Common myeloid progenitor, CD34-positive (primary cell): Measurements from ENCODE around the gene CACNA1G.

Experiments used
- CTCF ChIA-PET: fragments of 350-600 bp; sonication (Branson Sonifier 250); formaldehyde crosslinking; loops from one replicate; lab custom pipeline; 2021; ENCODE audit warnings: antibody characterized with exemption; lab: Charles Lee
- POLR2A ChIA-PET: fragments of 350-600 bp; sonication (Branson Sonifier 250); formaldehyde crosslinking; loops from one replicate; lab custom pipeline; 2021; ENCODE audit warnings: antibody characterized with exemption; lab: Charles Lee
- DNase-seq, 3 donors: peaks; one replicate each; pipeline versions ENCODE4 v3.0.0 to v3.0.0-alpha.2; 2013
- H3K27ac ChIP-seq, 2 experiments: 1 replicate in 1 of 2; 2 replicates in 1 of 2; pipeline ENCODE4 v1.7.0; 2013; ENCODE audit warnings: inconsistent platforms in 2 of 2, low read length in 2 of 2, mild to moderate bottlenecking in 2 of 2, low read depth in 1 of 2, moderate library complexity in 1 of 2; ENCODE audit not compliant: severe bottlenecking in 2 of 2, insufficient read depth in 1 of 2, poor library complexity in 1 of 2
- H3K27me3 ChIP-seq, 5 experiments: replicated peaks in 2 of 5; 1 replicate in 3 of 5; 2 replicates in 2 of 5; pipeline versions ENCODE4 v1.6.1 to v1.7.0; 2013; ENCODE audit warnings: low read length in 4 of 5, mild to moderate bottlenecking in 2 of 5, moderate library complexity in 2 of 5, inconsistent platforms in 1 of 5; ENCODE audit not compliant: insufficient read depth in 5 of 5, control insufficient read depth in 4 of 5
- H3K36me3 ChIP-seq, 4 experiments: 1 replicate in 2 of 4; 2 replicates in 2 of 4; pipeline versions ENCODE4 v1.6.1 to v1.7.0; 2013; ENCODE audit warnings: low read length in 3 of 4, control low read depth in 1 of 4, mild to moderate bottlenecking in 1 of 4; ENCODE audit not compliant: control insufficient read depth in 4 of 4, insufficient read depth in 4 of 4
- H3K4me1 ChIP-seq, 4 experiments: 1 replicate in 3 of 4; 2 replicates in 1 of 4; pipeline versions ENCODE4 v1.6.1 to v1.7.1; 2013; ENCODE audit warnings: low read length in 3 of 4, mild to moderate bottlenecking in 3 of 4, control low read depth in 1 of 4, inconsistent platforms in 1 of 4, moderate library complexity in 1 of 4; ENCODE audit not compliant: control insufficient read depth in 4 of 4, insufficient read depth in 4 of 4; ENCODE audit errors: control extremely low read depth in 1 of 4
- H3K4me3 ChIP-seq, 7 experiments: 1 replicate in 4 of 7; 2 replicates in 3 of 7; pipeline versions ENCODE4 v1.5.1 to v1.7.0; 2013; ENCODE audit warnings: mild to moderate bottlenecking in 7 of 7, low read length in 6 of 7, moderate library complexity in 6 of 7, inconsistent platforms in 2 of 7, low read depth in 2 of 7, control low read depth in 1 of 7; ENCODE audit not compliant: insufficient read depth in 4 of 7, control insufficient read depth in 1 of 7; ENCODE audit errors: extremely low read depth in 1 of 7
- H3K9me3 ChIP-seq, 5 experiments: 1 replicate in 4 of 5; 2 replicates in 1 of 5; pipeline versions ENCODE4 v1.6.1 to v1.7.1; 2013; ENCODE audit warnings: low read length in 4 of 5, mild to moderate bottlenecking in 2 of 5, inconsistent platforms in 1 of 5, low read depth in 1 of 5, moderate library complexity in 1 of 5; ENCODE audit not compliant: control insufficient read depth in 4 of 5, insufficient read depth in 2 of 5; ENCODE audit errors: control extremely low read depth in 1 of 5
- WGBS: methylation state at CpG from one replicate; pipeline ENCODE4 v1.1.5; 2013; ENCODE audit not compliant: insufficient coverage; 5-methylcytosine and 5-hydroxymethylcytosine counted together

The CACNA1G gene

GRCh38 chr17:50588391-50589049 lies 28.0 kb downstream of the CACNA1G start:
- Histone ChIP-seq H3K36me3 (no peaks in the 10 kb centered on the region), H3K4me3 (no peak overlapping the region), H3K9me3 (no peaks in the 10 kb centered on the region), H3K27me3 (peaks cover 0 to 6% (median 0%) of the 10 kb centered on the region in 5 experiments), H3K4me1 (no peaks in the 10 kb centered on the region), H3K27ac (no peak overlapping the region)
- DNase-seq: no peak
- 93% methylated on average over 17 of the region's 18 CpGs for WGBS
- ChIA-PET POLR2A (interaction anchor here (0.8 kb wide), 1 partner anchor 28 kb away, joined by 3 read pairs; the partner anchor contains the start of gene CACNA1G), CTCF (interaction anchor here (1.1 to 1.3 kb wide), 2 partner anchors 38 to 56 kb away, joined by 3 read pairs; partner anchors contain the start of gene EPN3)

- DNase-seq: no peak
- 82% methylated on average over 10 of the region's 10 CpGs for WGBS
Observed at GRCh38 chr17:50589095-50589705, 28.7 kb downstream of the CACNA1G start.

GRCh38 chr17:50590946-50591737 lies 30.6 kb downstream of the CACNA1G start:
- ChIA-PET CTCF (no interaction called here), POLR2A (no interaction called here)
- WGBS: 96% methylated on average over 20 of the region's 24 CpGs
- DNase-seq: no peak
- Histone ChIP-seq H3K27me3 (peaks cover 0 to 2% (median 0%) of the 10 kb centered on the region in 5 experiments), H3K4me3 (no peak overlapping the region), H3K36me3 (no peaks in the 10 kb centered on the region), H3K27ac (no peak overlapping the region), H3K9me3 (no peaks in the 10 kb centered on the region), H3K4me1 (no peaks in the 10 kb centered on the region)

More at GRCh38 chr17:50589095-50589705, 28.7 kb downstream of the CACNA1G start:
- POLR2A ChIA-PET: no interaction called here
- no peaks in the 10 kb centered on the region for H3K4me1 ChIP-seq
- H3K27me3 ChIP-seq: peaks cover 0 to 2% (median 0%) of the 10 kb centered on the region in 5 experiments
- no peaks in the 10 kb centered on the region for H3K36me3 ChIP-seq
- H3K27ac ChIP-seq: no peak overlapping the region
- CTCF ChIA-PET: interaction anchor here (1.0 to 1.3 kb wide), 3 partner anchors 38 to 63 kb away, joined by 3 read pairs; partner anchors contain the start of gene EPN3
- no peak overlapping the region for H3K4me3 ChIP-seq
- H3K9me3 ChIP-seq: no peaks in the 10 kb centered on the region

GRCh38 chr17:50593321-50593720 lies 32.8 kb downstream of the CACNA1G start:
- Histone ChIP-seq H3K9me3 (no peaks in the 10 kb centered on the region), H3K4me3 (no peak overlapping the region), H3K36me3 (no peaks in the 10 kb centered on the region), H3K4me1 (no peaks in the 10 kb centered on the region), H3K27ac (no peak overlapping the region), H3K27me3 (peaks cover 0 to 2% (median 0%) of the 10 kb centered on the region in 5 experiments)
- ChIA-PET POLR2A (no interaction called here), CTCF (interaction anchor here (2.9 kb wide), 1 partner anchor 34 kb away, joined by 8 read pairs; no protein-coding TSS in a partner anchor)
- WGBS: 82% methylated on average over 5 of the region's 10 CpGs
- no peak for DNase-seq

- WGBS: 94% methylated on average over 6 of the region's 11 CpGs
- H3K27me3 ChIP-seq: no peaks in the 10 kb centered on the region
- no peak overlapping the region for H3K4me3 ChIP-seq
- H3K27ac ChIP-seq: no peak overlapping the region
- no peaks in the 10 kb centered on the region for H3K4me1 ChIP-seq
- no peaks in the 10 kb centered on the region for H3K9me3 ChIP-seq
- H3K36me3 ChIP-seq: no peaks in the 10 kb centered on the region
- ChIA-PET POLR2A (no interaction called here), CTCF (interaction anchor here (2.9 kb wide), 1 partner anchor 33 kb away, joined by 8 read pairs; no protein-coding TSS in a partner anchor)
- no peak for DNase-seq
Observed at GRCh38 chr17:50594128-50594823, 33.8 kb downstream of the CACNA1G start.

GRCh38 chr17:50594892-50595291 lies 34.4 kb downstream of the CACNA1G start:
- WGBS: 96% methylated on average over 19 of the region's 21 CpGs
- Histone ChIP-seq H3K27me3 (peaks cover 0 to 1% (median 0%) of the 10 kb centered on the region in 5 experiments), H3K4me3 (no peak overlapping the region), H3K9me3 (no peaks in the 10 kb centered on the region), H3K27ac (no peak overlapping the region), H3K36me3 (no peaks in the 10 kb centered on the region), H3K4me1 (no peaks in the 10 kb centered on the region)
- CTCF ChIA-PET: interaction anchor here (2.9 kb wide), 1 partner anchor 32 kb away, joined by 8 read pairs; no protein-coding TSS in a partner anchor
- POLR2A ChIA-PET: no interaction called here
- no peak for DNase-seq
